GM21717 (cell line): ENCODE data around the gene HMGCL.

Source experiments
- ATAC-seq: cut with Tn5 transposase; IDR thresholded peaks from one replicate; pipeline ENCODE4 v1.9.1; 2021; ENCODE audit warnings: mild to moderate bottlenecking, moderate library complexity; ENCODE audit not compliant: unreplicated experiment

The HMGCL gene

DNA sequence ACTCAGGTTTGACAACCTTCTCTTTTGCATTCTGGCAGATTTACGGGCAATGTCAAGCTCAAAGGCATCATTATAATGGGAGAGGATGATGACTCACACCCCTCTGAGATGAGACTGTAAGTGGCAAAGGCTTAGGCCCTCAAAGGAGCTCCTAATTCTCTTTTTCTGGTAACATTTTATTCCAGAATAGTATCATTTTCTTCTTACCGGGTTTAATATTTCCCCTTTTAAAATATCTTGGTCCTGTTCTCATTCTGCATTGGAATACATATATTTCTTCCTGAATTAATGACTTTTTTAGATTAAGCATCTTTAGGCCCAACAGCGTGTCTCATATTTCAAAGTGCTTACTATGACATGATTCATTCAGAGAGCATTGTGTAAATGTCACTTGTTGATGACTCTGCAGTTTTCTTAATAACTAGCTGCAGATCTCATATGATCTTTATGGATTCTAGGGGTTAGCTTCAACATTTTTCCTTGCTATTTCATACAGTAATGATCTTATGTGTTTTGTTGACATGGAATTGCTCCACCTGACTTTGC is 45.3 kb downstream of the HMGCL start:
- no peak for ATAC-seq

DNA sequence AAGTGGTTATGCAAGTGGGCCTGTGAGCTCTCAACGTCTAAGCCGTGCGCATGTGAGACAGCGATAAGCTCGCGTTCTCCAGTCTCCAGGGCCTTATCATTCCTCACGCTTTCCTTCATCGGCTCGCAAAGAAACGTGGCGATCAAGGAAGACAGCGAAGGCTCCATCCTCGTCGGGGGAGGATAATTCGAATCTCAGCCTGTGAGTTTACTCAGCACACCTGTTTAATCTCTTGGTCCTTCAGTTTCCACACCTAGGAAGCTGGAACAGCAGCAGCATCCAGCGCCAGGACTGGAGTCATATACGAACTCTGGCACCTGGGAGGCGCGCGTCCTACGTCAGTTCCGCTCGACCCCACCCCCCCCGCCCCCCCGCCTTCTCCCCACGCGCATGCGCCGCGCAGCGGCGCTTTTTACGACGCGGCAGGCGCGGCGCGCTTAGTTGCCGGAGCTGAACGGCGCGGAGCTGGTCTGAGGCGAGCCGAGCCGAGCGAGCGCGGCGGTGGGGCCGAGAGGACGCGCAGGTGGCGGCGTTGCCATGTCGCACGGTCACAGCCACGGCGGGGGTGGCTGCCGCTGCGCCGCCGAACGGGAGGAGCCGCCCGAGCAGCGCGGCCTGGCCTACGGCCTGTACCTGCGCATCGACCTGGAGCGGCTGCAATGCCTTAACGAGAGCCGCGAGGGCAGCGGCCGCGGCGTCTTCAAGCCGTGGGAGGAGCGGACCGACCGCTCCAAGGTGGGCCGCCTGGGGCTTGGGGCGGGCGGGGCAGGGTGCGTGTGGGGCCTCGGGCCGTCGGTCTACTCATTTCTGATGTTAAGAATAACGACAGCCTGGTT is 47.0 kb downstream of the HMGCL start, which contains the start of gene PITHD1:
Gene PITHD1 (plus strand): TSS at position 440 of the 836 bp plus-strand sequence. CDS start 98 bp downstream, at position 538.
- peak; percentile 66 for ATAC-seq

DNA sequence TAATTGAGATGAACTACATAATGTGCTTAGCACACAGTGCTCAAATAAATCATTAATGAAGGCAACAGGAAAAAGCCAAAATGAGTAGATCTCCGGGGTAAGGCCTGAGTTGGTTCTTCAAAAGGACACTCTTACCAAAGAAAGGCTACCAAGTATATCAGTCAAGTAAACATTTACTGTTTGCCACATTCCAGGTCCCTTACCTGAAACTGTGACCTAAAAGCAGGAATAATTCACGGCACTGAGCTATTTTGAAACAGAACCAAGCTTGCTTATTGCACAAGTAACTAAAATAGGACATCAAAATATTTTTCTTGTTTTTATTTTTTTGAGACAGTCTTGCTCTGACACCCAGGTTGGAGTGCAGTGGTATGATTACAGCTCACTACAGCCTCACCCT is 49.0 kb downstream of the HMGCL start:
- no peak for ATAC-seq

- ATAC-seq = no peak
Observed at GRCh38 chr1:23774174-23774880, 50.9 kb downstream of the HMGCL start.

DNA sequence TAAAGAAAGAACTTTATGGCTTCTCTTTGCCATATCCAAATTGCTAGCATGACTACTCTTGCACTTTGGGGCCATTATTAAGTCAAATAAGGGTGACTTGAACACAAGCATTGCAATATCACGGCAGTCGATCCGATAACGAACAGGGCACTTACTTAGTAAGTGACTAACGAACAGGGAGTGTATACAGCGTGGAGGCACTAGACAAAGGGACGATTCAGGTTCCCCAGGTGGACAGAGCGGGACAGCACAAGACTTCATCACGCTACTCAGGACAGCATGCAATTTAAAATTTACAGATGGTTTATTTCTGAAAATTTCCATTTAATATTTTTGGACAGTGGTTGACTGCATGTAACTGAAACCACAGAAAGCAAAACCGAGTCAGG is 52.4 kb downstream of the HMGCL start:
- no peak for ATAC-seq

GRCh38 chr1:23772049-23772853 is 53.0 kb downstream of the HMGCL start:
- ATAC-seq = no peak

GRCh38 chr1:23768733-23769132 is 56.5 kb downstream of the HMGCL start:
- ATAC-seq = no peak

GRCh38 chr1:23763041-23763577 is 62.1 kb downstream of the HMGCL start:
- ATAC-seq = no peak

DNA sequence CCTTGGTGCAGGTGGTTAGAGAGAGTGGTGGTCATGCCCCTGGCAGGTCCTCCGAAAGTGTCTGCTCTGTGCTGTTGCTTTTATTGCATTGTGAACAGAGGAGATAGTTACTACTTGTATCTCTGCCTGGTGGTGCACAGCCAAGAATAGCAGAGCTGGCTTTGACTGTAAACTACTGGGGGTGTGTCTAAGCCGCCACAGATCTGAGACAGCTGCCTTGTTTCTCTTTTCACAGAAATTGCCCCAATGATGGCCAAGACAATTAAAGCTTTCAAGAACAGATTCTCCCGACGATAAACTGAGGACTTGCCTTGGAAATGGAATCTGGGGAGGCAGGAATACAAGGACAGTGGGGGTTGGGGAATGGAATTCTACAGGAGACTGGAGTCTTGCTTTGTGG is 66.0 kb downstream of the HMGCL start:
- ATAC-seq = no peak

DNA sequence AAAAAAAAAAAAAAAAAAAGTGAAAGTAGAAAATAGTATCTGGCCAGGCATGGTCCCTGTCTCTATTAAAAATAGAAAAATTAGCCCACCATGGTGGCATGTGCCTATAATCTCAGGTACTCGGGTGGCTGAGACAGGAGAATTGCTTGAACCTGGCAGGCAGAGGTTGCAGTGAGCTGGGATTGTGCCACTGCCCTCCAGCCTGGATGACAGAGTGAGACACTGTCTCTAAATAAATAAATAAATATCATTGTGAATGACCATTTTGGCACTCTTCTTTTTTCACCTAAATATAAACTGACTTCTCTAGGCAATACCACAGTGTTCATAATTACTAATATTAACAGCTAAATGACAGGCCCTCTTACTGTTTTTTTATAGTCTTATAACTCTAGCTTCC is 67.4 kb downstream of the HMGCL start:
- ATAC-seq = no peak

- no peak for ATAC-seq
Observed at GRCh38 chr1:23756676-23757075, 68.6 kb downstream of the HMGCL start.

DNA sequence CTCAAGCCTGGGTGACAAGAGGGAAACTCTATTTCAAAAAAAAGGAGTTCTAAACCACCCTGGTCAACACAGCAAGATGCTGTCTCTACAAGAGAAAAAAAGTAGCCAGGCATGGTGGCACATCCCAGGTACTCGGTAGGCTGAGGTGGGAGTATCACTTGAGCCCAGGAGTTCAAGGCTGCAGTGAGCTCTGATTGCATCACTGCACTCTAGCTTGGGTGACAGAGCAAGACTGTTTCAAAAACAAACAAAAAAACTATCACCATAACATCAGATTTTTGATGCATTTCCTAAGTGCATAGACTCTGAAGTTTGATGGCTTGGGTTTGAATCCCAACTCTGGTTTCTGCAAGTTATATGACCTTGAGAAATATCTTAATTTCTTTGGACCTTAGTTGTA is 72.3 kb downstream of the HMGCL start:
- ATAC-seq = no peak
